NCI-H2196 treated with DMSO at 0.1 percent for 48 hours (cell line): ENCODE results near the gene ACP5.

ENCODE experiments used
- DNase-seq: peaks from one replicate; lab custom pipeline; 2025; ENCODE audit not compliant: unreplicated experiment; lab: John Stamatoyannopoulos, UW

The ACP5 gene

DNA sequence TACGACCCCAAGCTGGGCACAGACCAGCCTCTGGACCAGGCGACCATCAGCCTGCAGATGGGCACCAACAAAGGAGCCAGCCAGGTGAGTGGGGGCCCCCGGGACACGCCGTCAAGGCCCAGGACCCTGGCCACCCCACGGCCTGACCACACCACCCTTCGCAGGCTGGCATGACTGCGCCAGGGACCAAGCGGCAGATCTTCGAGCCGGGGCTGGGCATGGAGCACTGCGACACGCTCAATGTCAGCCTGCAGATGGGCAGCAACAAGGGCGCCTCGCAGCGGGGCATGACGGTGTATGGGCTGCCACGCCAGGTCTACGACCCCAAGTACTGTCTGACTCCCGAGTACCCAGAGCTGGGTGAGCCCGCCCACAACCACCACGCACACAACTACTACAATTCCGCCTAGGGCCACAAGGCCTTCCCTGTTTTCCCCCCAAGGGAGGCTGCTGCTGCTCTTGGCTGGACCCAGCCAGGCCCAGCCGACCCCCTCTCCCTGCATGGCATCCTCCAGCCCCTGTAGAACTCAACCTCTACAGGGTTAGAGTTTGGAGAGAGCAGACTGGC lies 28.0 kb downstream of the ACP5 start:
- no peak for DNase-seq

DNA sequence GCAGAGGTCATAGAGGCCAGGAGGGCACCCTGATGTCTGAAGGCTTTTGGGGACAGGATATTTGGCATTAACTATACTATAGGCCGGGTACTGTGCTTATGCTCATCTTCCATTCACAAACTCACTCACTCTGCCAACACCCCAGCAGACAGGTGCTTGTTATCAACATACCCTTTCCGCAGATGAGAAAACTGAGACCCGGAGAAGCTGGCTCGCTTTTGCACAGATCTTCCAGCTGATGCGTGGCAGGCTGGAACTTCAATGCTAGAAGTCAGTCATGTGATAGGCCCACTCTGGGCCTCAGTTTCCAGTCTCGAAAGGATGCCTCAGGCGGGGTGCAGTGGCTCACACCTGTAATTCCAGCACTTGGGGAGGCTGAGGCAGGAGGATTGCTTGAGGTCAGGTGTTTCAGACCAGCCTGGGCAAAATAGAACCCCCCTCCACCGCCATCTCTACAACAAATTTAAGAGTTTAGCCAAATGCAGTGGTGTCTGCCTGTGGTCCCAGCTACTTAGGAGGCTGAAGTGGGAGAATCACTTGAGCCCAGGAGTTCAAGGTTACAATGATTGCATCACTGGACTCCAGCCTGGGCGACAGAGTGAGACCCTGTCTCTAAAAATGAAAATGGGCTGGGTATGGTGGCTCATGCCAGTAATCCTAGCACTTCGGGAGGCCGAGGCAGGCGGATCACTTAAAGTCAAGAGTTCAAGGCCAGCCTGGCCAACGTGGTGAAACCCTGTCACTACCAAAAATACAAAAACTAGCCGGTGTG lies 29.3 kb downstream of the ACP5 start:
- no peak for DNase-seq

DNA sequence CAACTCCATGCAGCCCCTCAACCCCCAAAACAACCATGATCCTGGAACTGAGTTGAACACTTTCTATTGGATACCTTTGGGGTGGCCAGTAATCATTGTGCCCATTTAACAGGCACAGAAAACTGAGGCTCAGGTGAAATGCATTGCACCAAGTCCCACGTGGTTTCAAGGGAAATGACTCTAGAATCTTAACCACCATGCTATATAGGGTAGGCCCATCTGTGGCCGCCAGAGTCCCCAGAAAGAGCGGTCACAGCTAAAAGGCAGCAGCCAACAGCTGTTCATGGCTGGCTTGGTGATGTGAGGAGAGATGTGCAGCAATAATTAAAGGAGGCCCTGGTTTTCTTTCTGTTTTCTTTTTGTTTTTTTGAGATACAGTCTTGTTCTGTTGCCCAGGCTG lies 36.2 kb downstream of the ACP5 start:
- no peak for DNase-seq

DNA sequence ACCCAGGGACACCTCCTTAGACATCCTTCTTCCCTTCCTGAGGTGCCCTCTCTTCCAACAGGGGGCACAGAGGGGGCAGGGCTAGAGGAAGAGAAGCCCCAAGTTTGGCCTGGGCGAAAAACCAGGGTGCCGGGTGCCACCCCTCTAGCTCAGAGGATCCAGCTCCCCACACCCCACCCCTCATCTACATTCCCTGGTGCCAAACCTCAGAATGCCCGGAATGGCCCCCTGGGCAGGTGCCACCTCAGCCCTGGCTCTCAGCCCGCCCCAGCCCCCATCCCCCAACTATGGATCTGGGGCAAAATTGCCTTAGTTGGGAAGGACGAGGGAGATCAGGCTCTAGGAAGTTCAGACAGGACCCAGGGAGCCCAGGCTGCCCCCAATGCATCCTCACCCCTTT lies 36.8 kb downstream of the ACP5 start:
- DNase-seq: no peak

DNA sequence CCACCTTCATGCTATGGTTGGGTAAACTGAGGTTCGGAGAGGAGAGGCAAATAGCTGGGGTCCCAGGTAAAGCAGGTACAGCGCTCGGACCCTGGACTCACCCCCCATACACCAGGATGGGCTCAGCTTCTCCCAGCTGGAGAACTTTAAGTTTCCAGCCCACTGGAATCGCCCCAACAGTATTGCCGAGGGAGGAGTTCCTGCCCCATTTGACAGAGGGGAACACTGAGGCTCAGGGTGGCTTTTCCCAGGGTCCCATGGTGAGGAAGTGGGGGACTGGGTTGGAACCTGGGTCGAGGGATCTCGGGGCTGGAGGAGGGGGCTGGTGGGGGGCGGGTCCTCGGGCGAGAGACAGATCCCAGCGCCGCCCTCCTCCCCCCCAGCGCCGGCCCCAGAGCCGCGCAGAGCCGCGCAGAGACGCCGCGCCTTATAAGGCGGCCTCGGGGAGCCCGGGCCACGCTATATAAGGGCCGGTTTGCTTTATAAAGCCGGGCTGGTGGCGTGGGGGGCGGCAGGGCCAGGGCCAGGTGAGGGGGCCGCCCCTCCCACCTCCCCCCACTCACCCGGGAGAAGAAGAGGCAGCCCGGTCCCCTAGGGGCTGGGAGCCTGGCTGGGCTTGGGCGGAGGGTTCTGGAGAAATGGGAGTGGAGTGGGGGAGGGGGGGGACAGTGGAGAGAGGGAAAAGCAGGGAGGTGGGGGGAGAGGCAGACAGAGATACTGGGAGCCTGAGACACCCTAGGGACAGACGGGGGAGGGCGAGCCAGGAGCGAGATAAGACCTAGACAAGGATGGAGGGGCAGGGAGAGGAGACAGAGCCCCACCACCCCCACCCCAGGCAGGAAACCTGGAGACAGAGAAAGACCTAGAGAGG lies 37.7 kb downstream of the ACP5 start:
- DNase-seq: no peak

DNA sequence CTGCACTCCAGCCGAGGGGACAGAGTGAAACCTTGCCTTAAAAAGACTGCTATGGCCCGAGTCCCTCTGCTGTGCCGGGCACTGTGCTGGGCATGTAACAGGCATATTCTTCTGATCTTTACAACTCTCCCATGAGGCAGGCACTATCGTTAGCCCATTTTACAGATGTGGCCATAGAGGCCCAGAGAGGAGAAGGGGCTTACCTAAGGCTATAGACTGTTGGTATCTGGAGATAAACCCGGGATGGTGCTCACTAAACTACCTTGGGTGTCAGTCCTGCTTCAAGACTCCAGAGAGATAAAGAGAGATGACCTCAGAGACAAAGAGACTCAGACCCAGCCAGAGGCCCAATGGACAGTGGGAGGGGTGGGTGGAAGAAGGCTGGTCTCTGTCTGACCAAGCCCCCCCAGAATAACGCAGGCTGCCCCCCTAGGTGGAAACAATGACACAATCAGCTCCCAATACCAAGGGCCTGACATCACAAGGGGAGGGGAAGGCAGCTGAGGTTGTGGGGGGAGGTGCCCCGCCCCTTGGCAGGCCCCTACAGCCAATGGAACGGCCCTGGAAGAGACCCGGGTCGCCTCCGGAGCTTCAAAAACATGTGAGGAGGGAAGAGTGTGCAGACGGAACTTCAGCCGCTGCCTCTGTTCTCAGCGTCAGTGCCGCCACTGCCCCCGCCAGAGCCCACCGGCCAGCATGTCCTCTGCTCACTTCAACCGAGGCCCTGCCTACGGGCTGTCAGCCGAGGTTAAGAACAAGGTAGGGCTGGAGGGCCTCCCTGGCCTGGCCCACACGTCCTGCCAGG lies 39.0 kb downstream of the ACP5 start, which contains the start of gene CNN1:
Gene CNN1, plus strand, starts transcription at position 620 of the 805 bp plus-strand sequence. Its CDS starts 77 bp downstream, at position 697.
- DNase-seq: no peak

DNA sequence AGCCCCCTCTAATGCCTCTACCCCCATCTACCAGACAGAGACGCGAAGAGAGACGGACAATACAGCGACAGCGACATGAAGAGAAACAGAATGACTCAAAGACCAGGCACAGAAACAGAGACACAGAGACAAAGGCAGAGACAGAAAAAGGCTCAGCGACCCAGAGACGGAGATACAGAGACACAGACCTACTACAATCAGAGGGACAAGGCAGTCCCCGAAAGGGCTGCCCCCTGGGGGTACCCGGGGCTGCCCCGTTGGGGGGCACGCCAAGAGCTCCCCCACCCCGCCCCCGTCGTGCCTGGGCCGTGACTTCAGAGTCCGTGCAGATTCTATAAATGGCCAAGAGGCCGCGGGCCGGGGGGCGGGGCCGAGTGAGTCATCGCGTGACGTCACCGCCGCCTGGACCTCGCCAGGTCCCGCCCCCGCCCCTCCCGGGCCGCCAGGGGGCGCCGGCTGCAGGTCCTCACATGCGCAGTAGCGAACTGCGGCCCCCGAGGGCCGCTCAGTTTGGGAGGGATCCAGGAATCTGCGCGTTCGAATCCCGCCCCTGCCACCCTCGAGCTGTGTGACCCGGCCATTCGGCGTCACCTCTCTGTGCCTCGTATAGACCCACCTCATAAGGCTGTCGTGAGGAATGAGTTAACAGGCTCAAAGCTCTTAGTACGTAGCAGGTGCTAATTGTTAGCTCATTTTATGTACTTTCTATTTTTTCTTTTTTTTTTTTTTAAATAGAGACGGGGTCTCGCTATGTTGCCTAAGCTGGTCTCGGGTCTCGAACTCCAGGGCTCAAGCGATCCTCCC lies 41.5 kb downstream of the ACP5 start:
- peak; percentile 54 for DNase-seq

DNA sequence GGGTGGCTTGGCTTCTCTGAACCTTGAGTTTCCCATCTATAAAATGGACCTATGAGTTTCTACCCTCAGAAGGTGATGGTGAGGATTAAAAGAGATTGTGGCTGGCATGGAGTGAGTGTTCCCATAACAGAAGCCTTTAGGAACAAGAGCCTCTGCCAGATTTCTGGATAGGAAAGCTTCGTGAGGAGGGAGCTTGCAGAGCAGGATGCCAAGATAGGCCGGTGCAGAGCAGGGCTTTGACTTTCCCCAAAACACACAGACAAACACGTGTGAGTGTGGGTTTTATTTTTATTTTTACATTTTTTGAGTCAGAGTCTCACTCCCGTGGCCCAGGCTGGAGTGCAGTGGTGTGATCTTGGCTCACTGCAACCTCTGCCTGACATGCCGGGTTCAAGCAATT lies 42.5 kb downstream of the ACP5 start:
- DNase-seq: no peak

DNA sequence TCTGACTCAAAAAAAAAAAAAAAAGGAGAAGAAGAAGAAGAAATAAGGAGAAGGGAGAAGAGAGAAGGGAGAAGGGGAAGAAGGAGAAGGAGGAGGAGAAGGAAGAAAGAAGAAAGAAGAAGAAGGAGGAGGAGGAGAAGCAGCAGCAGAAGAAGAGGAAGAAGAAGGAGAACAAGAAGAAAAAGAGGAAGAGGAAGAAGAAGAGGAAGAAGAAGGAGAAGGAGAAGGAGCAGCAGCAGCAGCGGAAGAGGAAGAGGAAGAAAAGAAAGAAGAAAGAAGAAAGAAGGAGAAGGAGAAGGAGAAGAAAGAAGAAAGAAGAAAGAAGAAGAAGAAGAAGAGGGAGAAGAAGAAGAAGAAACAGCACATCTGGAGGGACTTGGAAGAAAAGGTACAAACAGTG lies 42.9 kb downstream of the ACP5 start:
- no peak for DNase-seq

DNA sequence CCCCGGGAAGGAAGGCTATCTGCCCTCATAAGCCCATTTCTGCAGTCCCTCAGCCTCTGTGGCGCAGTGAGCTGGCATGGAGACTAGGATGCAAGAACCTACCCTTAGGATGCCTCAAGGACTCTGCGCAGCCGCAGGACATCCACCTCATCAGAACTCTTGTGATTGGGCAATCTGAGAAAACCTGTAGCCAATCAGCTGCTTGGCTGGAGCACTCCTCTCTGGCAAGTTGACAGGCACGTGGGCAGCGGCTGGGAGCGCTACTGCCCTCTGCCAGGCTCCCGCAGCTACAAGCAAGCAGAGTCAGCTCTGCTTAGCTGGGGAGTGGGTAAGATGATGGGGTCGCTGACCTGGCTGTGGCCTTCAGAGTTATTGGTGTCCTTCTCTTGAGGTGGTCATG lies 47.0 kb downstream of the ACP5 start:
- DNase-seq: peak; percentile 96

DNA sequence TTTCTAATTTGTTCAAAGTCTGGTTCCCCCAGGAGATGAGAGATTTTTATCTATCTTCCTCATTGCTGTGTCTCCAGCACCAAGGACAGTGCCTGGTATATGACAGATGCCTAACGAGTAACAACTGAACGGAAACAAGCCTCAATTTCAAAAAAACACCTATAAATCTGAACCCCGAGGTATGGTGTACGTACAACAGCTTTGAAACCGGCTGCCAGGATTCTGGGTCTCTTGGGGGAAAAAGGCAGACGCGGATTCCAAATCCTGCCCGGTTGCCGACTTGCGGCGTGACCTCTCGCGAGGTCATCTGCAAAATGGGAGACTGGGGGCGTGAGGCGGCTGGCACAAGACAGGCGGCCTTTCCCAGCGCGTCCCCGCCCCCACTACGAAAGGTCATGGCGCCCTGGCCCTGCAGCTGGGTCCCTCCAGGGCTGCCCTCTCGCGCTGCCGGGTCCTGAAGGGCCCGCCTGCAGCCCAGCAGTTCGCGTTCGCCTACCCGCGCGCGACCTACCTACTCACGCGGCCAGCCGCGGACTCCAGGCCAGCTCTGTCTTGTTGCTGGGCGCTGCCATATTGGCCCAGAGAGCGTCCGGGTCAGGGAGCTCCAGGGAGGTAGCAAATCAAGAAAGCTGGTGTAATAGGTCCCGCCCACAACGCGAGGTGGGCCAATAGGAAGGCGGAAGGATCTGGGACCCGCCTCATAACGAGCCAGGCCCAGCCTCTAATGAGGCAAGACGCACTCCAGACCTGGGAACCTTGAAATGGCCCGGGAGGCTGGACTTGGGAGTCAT lies 48.7 kb downstream of the ACP5 start, which contains the start of gene ECSIT:
Gene ECSIT, minus strand, starts transcription at position 584 of the 791 bp plus-strand sequence. CDS start 9,964 bp downstream, outside the sequence.
- peak; percentile 96 for DNase-seq
